Progenitor cell of endocrine pancreas (in vitro differentiated cells): Measurements from ENCODE around the gene RPL36. TPM values are rescaled to one million over a fixed set of nuclear protein-coding genes. Genes with fewer than 3 reads are reported as not detected.

ENCODE experiments used
- DNase-seq: peaks from one replicate; pipeline ENCODE4 v3.0.0; 2021; ENCODE audit warnings: low spot score; ENCODE audit not compliant: unreplicated experiment
- H3K27ac Mint-ChIP-seq: 2 replicates; pipeline ENCODE4 v1.8.0; 2021; ENCODE audit warnings: mild to moderate bottlenecking, moderate library complexity, mixed read lengths
- H3K27me3 Mint-ChIP-seq: 2 replicates; pipeline ENCODE4 v1.8.0; 2021; ENCODE audit warnings: mixed read lengths
- H3K36me3 Mint-ChIP-seq: 2 replicates; pipeline ENCODE4 v1.8.0; 2022; ENCODE audit warnings: mixed read lengths; ENCODE audit not compliant: insufficient read depth
- H3K4me1 Mint-ChIP-seq: 2 replicates; pipeline ENCODE4 v1.8.0; 2021; ENCODE audit warnings: low read depth, mixed read lengths
- H3K4me3 Mint-ChIP-seq: 2 replicates; pipeline ENCODE4 v1.8.0; 2021; ENCODE audit warnings: low read depth, mild to moderate bottlenecking, moderate library complexity, mixed read lengths
- H3K9me3 Mint-ChIP-seq: 2 replicates; pipeline ENCODE4 v1.8.0; 2021; ENCODE audit warnings: low read depth, mixed read lengths
- CTCF ChIP-seq: fragments of 200-600 bp; sonication (generic); IDR thresholded peaks from one replicate; pipeline ENCODE4 v1.5.0; 2021; ENCODE audit warnings: antibody characterized with exemption, mild to moderate bottlenecking; ENCODE audit not compliant: unreplicated experiment
- total RNA-seq: library from RNA; stranded (reverse); gene quantifications from 2 replicates; pipeline ENCODE4 v1.2.1, GENCODE V29; 2021

RPL36 gene
- total RNA-seq, 1 donor from 2014 or later, result 720 TPM

- H3K4me3 Mint-ChIP-seq, result no peak overlapping the region
- H3K36me3 Mint-ChIP-seq, result peaks cover 32% of the 10 kb centered on the region
- no peaks in the 10 kb centered on the region for H3K9me3 Mint-ChIP-seq
- H3K27ac Mint-ChIP-seq, result peak overlapping the region; percentile 86
- TF ChIP-seq CTCF, result no peak
- no peak for DNase-seq
- no peaks in the 10 kb centered on the region for H3K27me3 Mint-ChIP-seq
- no peaks in the 10 kb centered on the region for H3K4me1 Mint-ChIP-seq
These were observed 24.1 kb upstream of the RPL36 start for GRCh38 chr19:5665781-5666513.

- no peaks in the 10 kb centered on the region for H3K9me3 Mint-ChIP-seq
- no peak overlapping the region for H3K27ac Mint-ChIP-seq
- H3K4me3 Mint-ChIP-seq, result no peak overlapping the region
- H3K4me1 Mint-ChIP-seq, result no peaks in the 10 kb centered on the region
- peaks cover 33% of the 10 kb centered on the region for H3K36me3 Mint-ChIP-seq
- no peak for DNase-seq
- no peaks in the 10 kb centered on the region for H3K27me3 Mint-ChIP-seq
- no peak for TF ChIP-seq CTCF
These were observed 23.0 kb upstream of the RPL36 start for GRCh38 chr19:5666921-5667610.

GRCh38 chr19:5667751-5668271, 22.3 kb upstream of the RPL36 start:
- Mint-ChIP-seq H3K27me3 (no peaks in the 10 kb centered on the region), H3K4me3 (no peak overlapping the region), H3K9me3 (no peaks in the 10 kb centered on the region), H3K36me3 (peaks cover 35% of the 10 kb centered on the region), H3K4me1 (no peaks in the 10 kb centered on the region), H3K27ac (no peak overlapping the region)
- no peak for DNase-seq
- no peak for TF ChIP-seq CTCF

- DNase-seq, result no peak
- Mint-ChIP-seq H3K27me3 (no peaks in the 10 kb centered on the region), H3K4me3 (no peak overlapping the region), H3K9me3 (no peaks in the 10 kb centered on the region), H3K27ac (no peak overlapping the region), H3K4me1 (no peaks in the 10 kb centered on the region), H3K36me3 (peaks cover 35% of the 10 kb centered on the region)
- TF ChIP-seq CTCF, result no peak
These were observed 20.9 kb upstream of the RPL36 start for GRCh38 chr19:5669212-5669611.

GRCh38 chr19:5671600-5671999, 18.5 kb upstream of the RPL36 start:
- H3K27ac Mint-ChIP-seq, result no peak overlapping the region
- peaks cover 22% of the 10 kb centered on the region for H3K36me3 Mint-ChIP-seq
- no peaks in the 10 kb centered on the region for H3K9me3 Mint-ChIP-seq

More at GRCh38 chr19:5671600-5671999, 18.5 kb upstream of the RPL36 start:
- Mint-ChIP-seq H3K4me3 (no peak overlapping the region), H3K4me1 (no peaks in the 10 kb centered on the region), H3K27me3 (no peaks in the 10 kb centered on the region)
- DNase-seq, result no peak
- no peak for TF ChIP-seq CTCF
